K562 (cell line): ENCODE measurements around the gene TBC1D17. TPM values are rescaled to one million over a fixed set of nuclear protein-coding genes. Genes with fewer than 3 reads are reported as not detected.
A peak's percentile ranks its signal among the peaks of the same experiment; 100 is the strongest.

ENCODE experiments used
- CC2D1A ChIP-seq: fragments of 450-650 bp; IDR thresholded peaks from 2 replicates; pipeline ENCODE4 v1.6.1; 2017; ENCODE audit warnings: mild to moderate bottlenecking
- MCM2 ChIP-seq: fragments of 450-650 bp; IDR thresholded peaks from 2 replicates; pipeline ENCODE4 v1.6.1; 2017; ENCODE audit warnings: low read depth, mild to moderate bottlenecking
- NFIC ChIP-seq: fragments of 450-650 bp; IDR thresholded peaks from 2 replicates; pipeline ENCODE4 v1.6.1; 2017; ENCODE audit warnings: mild to moderate bottlenecking, inconsistent platforms
- NFIX ChIP-seq: fragments of 250-450 bp; sonication (Bioruptor Pico); IDR thresholded peaks from 2 replicates; pipeline ENCODE4 v1.4.0; 2020; ENCODE audit warnings: low read depth, mild to moderate bottlenecking, moderate library complexity
- POLR2AphosphoS2 ChIP-seq: IDR thresholded peaks from 2 replicates; pipeline ENCODE4 v1.6.1; 2012; ENCODE audit warnings: low read length, improper control_type of control experiment
- RFX1 ChIP-seq: fragments of 450-650 bp; IDR thresholded peaks from 2 replicates; pipeline ENCODE4 v1.6.1; 2016; ENCODE audit warnings: mild to moderate bottlenecking, moderate library complexity
- RNF2 ChIP-seq: sonication (generic); IDR thresholded peaks from 2 replicates; pipeline ENCODE4 v1.6.1; 2016
- SMAD4 ChIP-seq: fragments of 250-450 bp; sonication (Bioruptor Pico); conservative IDR thresholded peaks from 2 replicates; pipeline ENCODE4 v1.8.0; 2021; ENCODE audit warnings: inconsistent platforms, mild to moderate bottlenecking, moderate library complexity
- ZNF282 ChIP-seq: sonication (generic); formaldehyde crosslinking; IDR thresholded peaks from 2 replicates; pipeline ENCODE4 v1.8.1; 2023; ENCODE audit warnings: missing genetic modification reagents
- ZNF561 ChIP-seq: fragments of 450-650 bp; formaldehyde crosslinking; conservative IDR thresholded peaks from 2 replicates; pipeline ENCODE4 v1.4.0; 2020; ENCODE audit warnings: mild to moderate bottlenecking, moderate library complexity
- polyA plus RNA-seq, 8 experiments: library from polyadenylated mRNA; depleted of rRNA in 4 of 8; stranded (reverse) in 5 of 8; unstranded in 3 of 8; fragments of >200 nt; fragmentation: Nextera tagmentation in 2 of 8; fragmentation: Illumina TruSeq in 1 of 8; extraction: Ambion mirVana in 2 of 8; extraction: Trizol in 1 of 8; gene quantifications; 2 replicates each; pipeline versions ENCODE4 v1.2.1 to v1.2.3, GENCODE V29; 2011 to 2014; ENCODE audit warnings: inconsistent platforms in 1 of 8, missing spikeins in 1 of 8
- total RNA-seq, 7 experiments: library from RNA; depleted of rRNA in 6 of 7; stranded (reverse); fragments of >200 nt in 6 of 7; fragmentation: Illumina TruSeq in 2 of 7; extraction: Trizol in 2 of 7; gene quantifications; 2 replicates each; pipeline versions ENCODE4 v1.2.1 to v1.2.3, GENCODE V29; 2011 to 2021; ENCODE audit warnings: low replicate concordance in 1 of 7
- TF ChIP-seq, protein P1 (sequence below), 2 experiments: fragments of 450-650 bp in 1 of 2; sonication (generic) in 1 of 2; formaldehyde crosslinking in 1 of 2; IDR thresholded peaks; 2 replicates each; pipeline versions ENCODE4 v1.7.1 to v1.9.0; 2016 to 2022; ENCODE audit warnings: inconsistent platforms in 1 of 2, mild to moderate bottlenecking in 1 of 2, missing genetic modification reagents in 1 of 2
- TF ChIP-seq, protein P2 (sequence below): fragments of 200-800 bp; sonication (Bioruptor generic); IDR thresholded peaks from 2 replicates; pipeline ENCODE4 v1.6.1; 2017; ENCODE audit warnings: missing genetic modification characterization, missing compliant biosample characterization
- TF ChIP-seq, protein P3 (sequence below): fragments of 450-650 bp; IDR thresholded peaks from 2 replicates; pipeline ENCODE4 v1.6.1; 2016; ENCODE audit warnings: antibody characterized with exemption
- TF ChIP-seq, protein P4 (sequence below): sonication (generic); formaldehyde crosslinking; IDR thresholded peaks from 2 replicates; pipeline ENCODE4 v1.8.0; 2022; ENCODE audit warnings: missing genetic modification reagents, mild to moderate bottlenecking, moderate library complexity, borderline replicate concordance

TBC1D17 gene
- total and polyA plus RNA-seq, 9 of the 15 experiments (the other 6 are each of a cell fraction or from before 2014, with no cell fraction given) = 0.42 to 16.0 (median 3.8) TPM

DNA sequence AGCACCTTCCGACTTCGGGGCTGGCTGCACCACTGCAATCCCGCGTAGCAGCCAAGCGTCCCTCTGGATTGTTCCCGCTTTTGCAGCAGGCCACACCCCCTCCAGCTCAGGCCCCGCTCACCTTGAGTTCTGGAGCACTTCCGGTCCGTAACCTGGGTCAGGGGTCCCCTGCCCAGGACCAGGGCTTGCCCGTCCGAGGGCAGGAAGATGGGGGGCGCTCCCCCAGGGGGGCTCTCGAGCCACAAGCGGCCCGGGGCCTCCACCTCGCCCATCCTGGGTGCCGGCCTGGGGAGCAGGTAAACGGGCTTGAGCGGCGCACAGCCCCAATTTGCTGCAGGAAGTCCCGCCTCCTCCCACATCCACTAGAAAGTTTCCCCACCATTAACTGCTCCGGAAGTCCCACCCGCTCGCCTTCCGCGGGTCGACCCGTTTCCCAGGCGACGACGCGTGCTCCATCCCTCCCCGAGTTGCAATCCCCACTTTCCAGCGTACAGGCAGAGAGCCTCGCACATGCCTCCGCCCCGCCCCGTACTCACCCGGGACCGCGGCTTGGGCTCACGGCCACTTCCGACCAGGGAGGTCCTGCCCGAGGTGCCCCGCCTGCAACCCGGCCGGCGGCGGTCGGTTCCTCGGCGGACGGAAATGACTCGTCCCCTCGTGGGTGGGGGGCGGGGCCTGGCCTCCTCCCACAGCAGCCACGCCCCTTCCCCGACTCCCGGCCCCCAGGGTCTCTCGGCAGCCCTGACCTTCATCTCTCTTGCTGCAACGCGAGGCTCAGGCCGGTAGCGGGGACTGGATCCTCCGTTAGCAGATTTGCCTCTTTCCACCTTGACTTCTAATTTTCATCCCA, 10.3 kb upstream of the TBC1D17 start, which contains the start of gene PNKP (continued):
- TF ChIP-seq, protein P1, sequence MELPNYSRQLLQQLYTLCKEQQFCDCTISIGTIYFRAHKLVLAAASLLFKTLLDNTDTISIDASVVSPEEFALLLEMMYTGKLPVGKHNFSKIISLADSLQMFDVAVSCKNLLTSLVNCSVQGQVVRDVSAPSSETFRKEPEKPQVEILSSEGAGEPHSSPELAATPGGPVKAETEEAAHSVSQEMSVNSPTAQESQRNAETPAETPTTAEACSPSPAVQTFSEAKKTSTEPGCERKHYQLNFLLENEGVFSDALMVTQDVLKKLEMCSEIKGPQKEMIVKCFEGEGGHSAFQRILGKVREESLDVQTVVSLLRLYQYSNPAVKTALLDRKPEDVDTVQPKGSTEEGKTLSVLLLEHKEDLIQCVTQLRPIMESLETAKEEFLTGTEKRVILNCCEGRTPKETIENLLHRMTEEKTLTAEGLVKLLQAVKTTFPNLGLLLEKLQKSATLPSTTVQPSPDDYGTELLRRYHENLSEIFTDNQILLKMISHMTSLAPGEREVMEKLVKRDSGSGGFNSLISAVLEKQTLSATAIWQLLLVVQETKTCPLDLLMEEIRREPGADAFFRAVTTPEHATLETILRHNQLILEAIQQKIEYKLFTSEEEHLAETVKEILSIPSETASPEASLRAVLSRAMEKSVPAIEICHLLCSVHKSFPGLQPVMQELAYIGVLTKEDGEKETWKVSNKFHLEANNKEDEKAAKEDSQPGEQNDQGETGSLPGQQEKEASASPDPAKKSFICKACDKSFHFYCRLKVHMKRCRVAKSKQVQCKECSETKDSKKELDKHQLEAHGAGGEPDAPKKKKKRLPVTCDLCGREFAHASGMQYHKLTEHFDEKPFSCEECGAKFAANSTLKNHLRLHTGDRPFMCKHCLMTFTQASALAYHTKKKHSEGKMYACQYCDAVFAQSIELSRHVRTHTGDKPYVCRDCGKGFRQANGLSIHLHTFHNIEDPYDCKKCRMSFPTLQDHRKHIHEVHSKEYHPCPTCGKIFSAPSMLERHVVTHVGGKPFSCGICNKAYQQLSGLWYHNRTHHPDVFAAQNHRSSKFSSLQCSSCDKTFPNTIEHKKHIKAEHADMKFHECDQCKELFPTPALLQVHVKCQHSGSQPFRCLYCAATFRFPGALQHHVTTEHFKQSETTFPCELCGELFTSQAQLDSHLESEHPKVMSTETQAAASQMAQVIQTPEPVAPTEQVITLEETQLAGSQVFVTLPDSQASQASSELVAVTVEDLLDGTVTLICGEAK (IDR thresholded peaks at IDR 0.05) = peak; percentile 98
- TF ChIP-seq, protein P1 (CRISPR knock-in tag; IDR thresholded peaks at IDR 0.05) = no peak
- TF ChIP-seq RNF2 = peak; percentile 78
- TF ChIP-seq MCM2 = no peak
- no peak; the same call in 1 of the 2 replicates for TF ChIP-seq SMAD4 (CRISPR knock-in tag)
- peak; percentile 82; the same call in 1 of the 2 replicates for TF ChIP-seq POLR2AphosphoS2
- no peak for TF ChIP-seq ZNF282
- TF ChIP-seq, protein P2, sequence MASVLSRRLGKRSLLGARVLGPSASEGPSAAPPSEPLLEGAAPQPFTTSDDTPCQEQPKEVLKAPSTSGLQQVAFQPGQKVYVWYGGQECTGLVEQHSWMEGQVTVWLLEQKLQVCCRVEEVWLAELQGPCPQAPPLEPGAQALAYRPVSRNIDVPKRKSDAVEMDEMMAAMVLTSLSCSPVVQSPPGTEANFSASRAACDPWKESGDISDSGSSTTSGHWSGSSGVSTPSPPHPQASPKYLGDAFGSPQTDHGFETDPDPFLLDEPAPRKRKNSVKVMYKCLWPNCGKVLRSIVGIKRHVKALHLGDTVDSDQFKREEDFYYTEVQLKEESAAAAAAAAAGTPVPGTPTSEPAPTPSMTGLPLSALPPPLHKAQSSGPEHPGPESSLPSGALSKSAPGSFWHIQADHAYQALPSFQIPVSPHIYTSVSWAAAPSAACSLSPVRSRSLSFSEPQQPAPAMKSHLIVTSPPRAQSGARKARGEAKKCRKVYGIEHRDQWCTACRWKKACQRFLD (CRISPR knock-in tag) = 0 out of 2 replicates have a peak, but pooled peaks have one; percentile 32
- TF ChIP-seq, protein P3, sequence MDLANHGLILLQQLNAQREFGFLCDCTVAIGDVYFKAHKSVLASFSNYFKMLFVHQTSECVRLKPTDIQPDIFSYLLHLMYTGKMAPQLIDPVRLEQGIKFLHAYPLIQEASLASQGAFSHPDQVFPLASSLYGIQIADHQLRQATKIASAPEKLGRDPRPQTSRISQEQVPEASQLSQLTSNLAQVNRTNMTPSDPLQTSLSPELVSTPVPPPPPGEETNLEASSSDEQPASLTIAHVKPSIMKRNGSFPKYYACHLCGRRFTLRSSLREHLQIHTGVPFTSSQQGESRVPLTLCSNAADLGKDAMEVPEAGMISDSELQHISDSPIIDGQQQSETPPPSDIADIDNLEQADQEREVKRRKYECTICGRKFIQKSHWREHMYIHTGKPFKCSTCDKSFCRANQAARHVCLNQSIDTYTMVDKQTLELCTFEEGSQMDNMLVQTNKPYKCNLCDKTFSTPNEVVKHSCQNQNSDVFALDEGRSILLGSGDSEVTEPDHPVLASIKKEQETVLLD = peak; percentile 38; the same call in 1 of the 2 replicates
- TF ChIP-seq, protein P4, sequence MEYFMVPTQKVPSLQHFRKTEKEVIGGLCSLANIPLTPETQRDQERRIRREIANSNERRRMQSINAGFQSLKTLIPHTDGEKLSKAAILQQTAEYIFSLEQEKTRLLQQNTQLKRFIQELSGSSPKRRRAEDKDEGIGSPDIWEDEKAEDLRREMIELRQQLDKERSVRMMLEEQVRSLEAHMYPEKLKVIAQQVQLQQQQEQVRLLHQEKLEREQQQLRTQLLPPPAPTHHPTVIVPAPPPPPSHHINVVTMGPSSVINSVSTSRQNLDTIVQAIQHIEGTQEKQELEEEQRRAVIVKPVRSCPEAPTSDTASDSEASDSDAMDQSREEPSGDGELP = peak; percentile 85
- TF ChIP-seq CC2D1A = no peak
- no peak for TF ChIP-seq NFIX
- peak; percentile 89 for TF ChIP-seq RFX1
- peak; percentile 62 for TF ChIP-seq NFIC
- TF ChIP-seq ZNF561 = no peak
